Astrocyte of the spinal cord (primary cell): ENCODE results near the gene PTAFR.

Experiments used
- DNase-seq: peaks from one replicate; pipeline ENCODE4 v3.0.0; 2011; ENCODE audit warnings: low read depth, low spot score
- H3K4me3 ChIP-seq: 2 replicates; pipeline ENCODE4 v1.5.1; 2011; ENCODE audit warnings: low read depth, mild to moderate bottlenecking, low read length, moderate library complexity
- CTCF ChIP-seq: IDR thresholded peaks from 2 replicates; pipeline ENCODE4 v1.5.1; 2012; ENCODE audit warnings: low read depth, mild to moderate bottlenecking, low read length, inconsistent platforms
- in situ Hi-C: cut with HindIII; loops from 2 replicates; pipeline ENCODE4 v1.10.0; 2017; ENCODE audit warnings: low sequenced_read_pairs

PTAFR gene

GRCh38 chr1:28139025-28139712, 37.3 kb downstream of the PTAFR start:
- TF ChIP-seq CTCF = no peak
- H3K4me3 ChIP-seq = no peak overlapping the region
- DNase-seq = peak; percentile 47
- in situ Hi-C loops = no loop called here

- no peak for TF ChIP-seq CTCF
- DNase-seq = no peak
- in situ Hi-C loops = no loop called here
- H3K4me3 ChIP-seq = no peak overlapping the region
Observed at GRCh38 chr1:28136922-28137613, 39.4 kb downstream of the PTAFR start.

- DNase-seq = no peak
- in situ Hi-C loops = no loop called here
- no peak for TF ChIP-seq CTCF
- H3K4me3 ChIP-seq = no peak overlapping the region
Observed at GRCh38 chr1:28136169-28136921, 40.1 kb downstream of the PTAFR start.

- H3K4me3 ChIP-seq = no peak overlapping the region
- no peak for TF ChIP-seq CTCF
- no peak for DNase-seq
- in situ Hi-C loops = no loop called here
Observed at GRCh38 chr1:28135371-28136168, 40.9 kb downstream of the PTAFR start.

GRCh38 chr1:28134651-28135207, 41.8 kb downstream of the PTAFR start:
- no peak for TF ChIP-seq CTCF
- no peak for DNase-seq
- in situ Hi-C loops = no loop called here

More at GRCh38 chr1:28134651-28135207, 41.8 kb downstream of the PTAFR start:
- no peak overlapping the region for H3K4me3 ChIP-seq
